Endothelial cell of umbilical vein (primary cell): ENCODE data around the gene DPF3. TPM values are rescaled to one million over a fixed set of nuclear protein-coding genes. Genes with fewer than 3 reads are reported as not detected.

Experiments used
- BruUV-seq: library from RNA; stranded (reverse); fragments of 400-500 nt; replicated peaks from 2 replicates; lab custom pipeline; 2021; lab: Mats Ljungman, UMichigan
- CTCF ChIA-PET: fragments of 300-600, 350-600 bp; sonication (Branson Sonifier 250); formaldehyde crosslinking; loops from one replicate; lab custom pipeline; 2021; ENCODE audit warnings: antibody characterized with exemption, inconsistent platforms; lab: Charles Lee
- POLR2A ChIA-PET: fragments of 300-600, 350-600 bp; sonication (Branson Sonifier 250); formaldehyde crosslinking; loops from one replicate; lab custom pipeline; 2021; ENCODE audit warnings: antibody characterized with exemption, inconsistent platforms; lab: Charles Lee
- DNase-seq: peaks from one replicate; pipeline ENCODE4 v3.0.0-alpha.2; 2011; ENCODE audit warnings: low read depth, low spot score
- FAIRE-seq: peaks from 2 replicates; lab custom pipeline; 2011; peaks lifted over from hg19 to GRCh38; lab: Jason Lieb, UNC
- H2AFZ ChIP-seq: 2 replicates; pipeline ENCODE4 v1.6.0; 2012; ENCODE audit warnings: low read depth, low read length, control low read depth, inconsistent platforms
- H3K27ac ChIP-seq: 2 replicates; pipeline ENCODE4 v1.5.1; 2011; ENCODE audit warnings: low read depth, mild to moderate bottlenecking, control low read depth, low read length, moderate library complexity; ENCODE audit not compliant: insufficient read depth
- H3K27me3 ChIP-seq, 2 experiments: 2 replicates each; pipeline versions ENCODE4 v1.6.0 to v1.6.1; 2011; ENCODE audit warnings: low read length in 2 of 2, mixed read lengths in 1 of 2; ENCODE audit not compliant: control insufficient read depth in 2 of 2, insufficient read depth in 2 of 2
- H3K36me3 ChIP-seq, 2 experiments: 2 replicates in 1 of 2; 3 replicates in 1 of 2; pipeline ENCODE4 v1.5.1; 2011; ENCODE audit warnings: low read length in 2 of 2, mild to moderate bottlenecking in 1 of 2, moderate library complexity in 1 of 2; ENCODE audit not compliant: control insufficient read depth in 2 of 2, insufficient read depth in 2 of 2; ENCODE audit errors: extremely low read depth in 1 of 2
- H3K4me1 ChIP-seq: 3 replicates; pipeline ENCODE4 v1.5.1; 2011; ENCODE audit warnings: mild to moderate bottlenecking, low read length; ENCODE audit not compliant: control insufficient read depth, insufficient read depth; ENCODE audit errors: extremely low read depth
- H3K4me2 ChIP-seq: 2 replicates; pipeline ENCODE4 v1.6.1; 2011; ENCODE audit warnings: low read length, control low read depth, mixed read lengths; ENCODE audit not compliant: insufficient read depth
- H3K4me3 ChIP-seq, 3 experiments: fragments of 200-600 bp in 1 of 3; sonication (generic), shearing (Covaris generic) in 1 of 3; replicated peaks in 1 of 3; 2 replicates each; pipeline ENCODE4 v1.5.1; 2011 to 2016; ENCODE audit warnings: control low read depth in 3 of 3, low read length in 3 of 3, mild to moderate bottlenecking in 2 of 3, inconsistent platforms in 1 of 3, low read depth in 1 of 3, moderate library complexity in 1 of 3; ENCODE audit not compliant: insufficient read depth in 1 of 3
- H3K79me2 ChIP-seq: 2 replicates; pipeline ENCODE4 v1.6.0; 2012; ENCODE audit warnings: low read length, inconsistent platforms; ENCODE audit not compliant: control insufficient read depth, insufficient read depth
- H3K9ac ChIP-seq: replicated peaks from 2 replicates; pipeline ENCODE3; 2011; ENCODE audit warnings: low read length, control low read depth; ENCODE audit not compliant: insufficient read depth; ENCODE audit errors: extremely low read depth
- H3K9me1 ChIP-seq: replicated peaks from 3 replicates; pipeline ENCODE4 v1.6.0; 2011; ENCODE audit warnings: mild to moderate bottlenecking, low read length; ENCODE audit not compliant: control insufficient read depth, insufficient read depth; ENCODE audit errors: extremely low read depth
- H3K9me3 ChIP-seq: replicated peaks from 2 replicates; pipeline ENCODE4 v1.5.1; 2012; ENCODE audit warnings: low read length, inconsistent platforms; ENCODE audit not compliant: control insufficient read depth, insufficient read depth
- H4K20me1 ChIP-seq: replicated peaks from 2 replicates; pipeline ENCODE3; 2011; ENCODE audit warnings: mild to moderate bottlenecking, low read length; ENCODE audit not compliant: control insufficient read depth, insufficient read depth; ENCODE audit errors: extremely low read depth
- CTCF ChIP-seq, 2 donors: IDR thresholded peaks; 1 replicate in 1 of 2; 2 replicates in 1 of 2; pipeline ENCODE4 v1.5.1; 2011; ENCODE audit warnings: low read length in 2 of 2, mild to moderate bottlenecking in 2 of 2, moderate library complexity in 2 of 2, control low read depth in 1 of 2, inconsistent platforms in 1 of 2, low read depth in 1 of 2; ENCODE audit not compliant: insufficient read depth in 1 of 2; ENCODE audit errors: extremely low read depth in 1 of 2
- EZH2 ChIP-seq: IDR thresholded peaks from 2 replicates; pipeline ENCODE4 v1.6.1; 2012; ENCODE audit warnings: borderline replicate concordance, low read depth, mild to moderate bottlenecking, moderate library complexity, low read length, inconsistent platforms; ENCODE audit not compliant: severe bottlenecking
- FOS ChIP-seq: IDR thresholded peaks from 2 replicates; pipeline ENCODE4 v1.6.1; 2011; ENCODE audit warnings: mild to moderate bottlenecking, low read length, moderate library complexity, borderline replicate concordance; ENCODE audit not compliant: insufficient read depth
- GATA2 ChIP-seq: IDR thresholded peaks from 2 replicates; pipeline ENCODE4 v1.7.0; 2011; ENCODE audit warnings: low read depth, mild to moderate bottlenecking, moderate library complexity, mixed read lengths, low read length; ENCODE audit not compliant: insufficient read length, insufficient read depth
- JUN ChIP-seq: IDR thresholded peaks from 2 replicates; pipeline ENCODE4 v1.6.1; 2011; ENCODE audit warnings: borderline replicate concordance, low read depth; ENCODE audit not compliant: insufficient read length, insufficient read depth
- MYC ChIP-seq: IDR thresholded peaks from one replicate; pipeline ENCODE4 v1.6.1; 2011; ENCODE audit warnings: mild to moderate bottlenecking, low read depth, low read length
- POLR2A ChIP-seq: IDR thresholded peaks from 2 replicates; pipeline ENCODE4 v1.6.1; 2012; ENCODE audit warnings: low read depth, mild to moderate bottlenecking, control low read depth, low read length
- POLR2AphosphoS5 ChIP-seq: IDR thresholded peaks from 2 replicates; pipeline ENCODE4 v1.6.1; 2012; ENCODE audit warnings: low read depth, mild to moderate bottlenecking, control low read depth, low read length, moderate library complexity; ENCODE audit not compliant: insufficient read depth
- dilution Hi-C: fragments of 300-500 bp; cut with MboI; formaldehyde crosslinking; loops from one replicate; pipeline ENCODE4 v1.15.0; 2019; ENCODE audit warnings: low sequenced_read_pairs; ENCODE audit not compliant: extremely low pct_ligation_motif_present
- intact Hi-C: fragments of 100-400 bp; cut with micrococcal nuclease; formaldehyde crosslinking; loops from one replicate; pipeline ENCODE4 v1.10.0; 2022
- polyA plus RNA-seq, 4 experiments: library from polyadenylated mRNA; depleted of rRNA in 3 of 4; stranded (reverse) in 3 of 4; unstranded in 1 of 4; fragments of >200 nt; gene quantifications; 2 replicates each; pipeline versions ENCODE4 v1.2.1 to v1.2.3, GENCODE V29; 2011 to 2012; ENCODE audit warnings: missing spikeins in 1 of 4
- total RNA-seq: library from RNA; stranded (reverse); gene quantifications from 2 replicates; pipeline ENCODE4 v1.2.3, GENCODE V29; 2021
- TF ChIP-seq, protein P1 (sequence below): IDR thresholded peaks from 2 replicates; pipeline ENCODE4 v1.6.1; 2011; ENCODE audit not compliant: insufficient read depth, insufficient read length

Gene DPF3
- total and polyA plus RNA-seq, 2 donors (not counting 3 experiments of a cell fraction or from before 2014, with no cell fraction given), result 2.4 to 3.5 TPM

GRCh38 chr14:72678356-72678755, 215.5 kb downstream of the DPF3 start:
- CTCF ChIA-PET, result interaction anchor here (0.7 to 2.9 kb wide), 19 partner anchors 11 to 269 kb away, joined by 3 to 19 read pairs (median 4); partner anchors contain the start of gene DPF3
- H3K27me3 ChIP-seq, result no peaks in the 10 kb centered on the region
- no peaks in the 10 kb centered on the region for H3K79me2 ChIP-seq
- H3K9me1 ChIP-seq, result no peaks in the 10 kb centered on the region
- FAIRE-seq (peak; percentile 90), DNase-seq (peak; percentile 90)
- dilution Hi-C loops (no loop called here), intact Hi-C loops (loop anchor here (1.0 kb wide), 5 partner anchors 13 to 161 kb away; no protein-coding TSS in a partner anchor)
- no peak overlapping the region for H3K4me3 ChIP-seq
- TF ChIP-seq, protein P1, sequence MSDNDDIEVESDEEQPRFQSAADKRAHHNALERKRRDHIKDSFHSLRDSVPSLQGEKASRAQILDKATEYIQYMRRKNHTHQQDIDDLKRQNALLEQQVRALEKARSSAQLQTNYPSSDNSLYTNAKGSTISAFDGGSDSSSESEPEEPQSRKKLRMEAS, result no peak
- TF ChIP-seq MYC (no peak), CTCF (IDR thresholded peaks at IDR 0.05; ENCODE audit: extremely low read depth in 1 of 2, insufficient read depth in 1 of 2, low read depth in 1 of 2, low read length in 2 of 2) (no peak), POLR2A (peak; percentile 3), GATA2 (no peak), EZH2 (no peak), FOS (peak; percentile 84), POLR2AphosphoS5 (peak; percentile 23), JUN (peak; percentile 86)
- peaks cover 27% of the 10 kb centered on the region for H3K4me1 ChIP-seq
- H4K20me1 ChIP-seq, result no peaks in the 10 kb centered on the region
- H2AFZ ChIP-seq, result no peak overlapping the region
- peak overlapping the region; percentile 86 for H3K9ac ChIP-seq
- peak overlapping the region; percentile 94 for H3K27ac ChIP-seq
- H3K36me3 ChIP-seq, result no peaks in the 10 kb centered on the region
- POLR2A ChIA-PET, result interaction anchor here (1.2 to 2.7 kb wide), 4 partner anchors 11 to 216 kb away, joined by 3 to 12 read pairs (median 5); partner anchors contain the start of gene DPF3
- peak overlapping the region; percentile 71 for H3K4me2 ChIP-seq
- no peaks in the 10 kb centered on the region for H3K9me3 ChIP-seq
- BruUV-seq, result no TSS peak
